Activated CD8-positive, alpha-beta memory T cell treated with anti-CD3 and anti-CD28 coated beads for 24 hours (primary cell): ENCODE measurements around the gene ODAD3.
A peak's percentile ranks its signal among the peaks of the same experiment; 100 is the strongest.
"Not testable (repeated sequence)": the region's sequence is repeated elsewhere in the genome, so short reads cannot be mapped to it uniquely, and the experiment has no call there.

ENCODE experiments used
- DNase-seq: peaks from one replicate; pipeline ENCODE4 v3.0.0-alpha.2; 2020

Gene ODAD3

GRCh38 chr19:11435057-11435832 is at the start of gene ODAD3, which contains the start of gene PRKCSH:
Gene ODAD3, minus strand, starts transcription at chr19:11435121. Its CDS starts 105 bp downstream, at chr19:11435016.
Gene PRKCSH, plus strand, starts transcription at chr19:11435635. Its CDS starts 483 bp downstream, at chr19:11436118.
- peak; percentile 98 for DNase-seq

GRCh38 chr19:11483366-11484111 is 48.6 kb upstream of the ODAD3 start:
- no peak for DNase-seq

- DNase-seq: peak; percentile 92
Measured at GRCh38 chr19:11482384-11483050, 47.6 kb upstream of the ODAD3 start.

- peak; percentile 89 for DNase-seq
Measured at GRCh38 chr19:11481534-11482383, 46.8 kb upstream of the ODAD3 start.

GRCh38 chr19:11480715-11481533 is 46.0 kb upstream of the ODAD3 start, which contains the start of gene ELAVL3:
Gene ELAVL3, minus strand, starts transcription at chr19:11481046. Its CDS starts 438 bp downstream, at chr19:11480608.
- DNase-seq: no peak

GRCh38 chr19:11479898-11480714 is 45.2 kb upstream of the ODAD3 start:
- DNase-seq: no peak

GRCh38 chr19:11479090-11479897 is 44.4 kb upstream of the ODAD3 start:
- no peak for DNase-seq

- no peak for DNase-seq
Measured at GRCh38 chr19:11478167-11479089, 43.5 kb upstream of the ODAD3 start.

- no peak for DNase-seq
Measured at GRCh38 chr19:11475861-11476260, 40.9 kb upstream of the ODAD3 start.

- not testable (repeated sequence) for DNase-seq
Measured at GRCh38 chr19:11475343-11475742, 40.4 kb upstream of the ODAD3 start.

- no peak for DNase-seq
Measured at GRCh38 chr19:11473725-11474124, 38.8 kb upstream of the ODAD3 start.

- DNase-seq: not testable (repeated sequence)
Measured at GRCh38 chr19:11468266-11468845, 33.4 kb upstream of the ODAD3 start.

GRCh38 chr19:11465600-11465999 is 30.7 kb upstream of the ODAD3 start:
- DNase-seq: no peak

GRCh38 chr19:11464333-11465265 is 29.7 kb upstream of the ODAD3 start:
- no peak for DNase-seq

GRCh38 chr19:11463391-11463790 is 28.5 kb upstream of the ODAD3 start:
- no peak for DNase-seq

GRCh38 chr19:11461453-11461852 is 26.5 kb upstream of the ODAD3 start:
- no peak for DNase-seq

GRCh38 chr19:11460207-11460606 is 25.3 kb upstream of the ODAD3 start:
- no peak for DNase-seq
